Prostate gland (tissue), 2 donors: ENCODE results near the gene FHOD3. TPM values are rescaled to one million over a fixed set of nuclear protein-coding genes. Genes with fewer than 3 reads are reported as not detected.

ENCODE experiments used
- DNase-seq: peaks from one replicate; pipeline ENCODE4 v3.0.0-alpha.2; 2019; ENCODE audit warnings: low spot score
- H3K27ac ChIP-seq, 2 donors: fragments of 200-600 bp; sonication (generic); 2 replicates each; pipeline ENCODE4 v1.5.1; 2017 to 2019
- H3K27me3 ChIP-seq: fragments of 200-600 bp; sonication (generic); replicated peaks from 2 replicates; pipeline ENCODE4 v1.5.1; 2019; ENCODE audit not compliant: insufficient read depth
- H3K36me3 ChIP-seq, 2 donors: fragments of 200-600 bp; sonication (generic); 1 replicate in 1 of 2; 2 replicates in 1 of 2; pipeline versions ENCODE4 v1.5.1 to v1.8.1; 2017 to 2019
- H3K4me1 ChIP-seq: fragments of 200-600 bp; sonication (generic); replicated peaks from 2 replicates; pipeline ENCODE4 v1.5.1; 2019
- H3K4me3 ChIP-seq, 2 donors: fragments of 200-600 bp; sonication (generic); 2 replicates each; pipeline ENCODE4 v1.5.1; 2017 to 2019
- H3K9me3 ChIP-seq: fragments of 200-600 bp; sonication (generic); 2 replicates; pipeline ENCODE4 v1.5.1; 2017
- CTCF ChIP-seq, 4 experiments: fragments of 200-600 bp in 2 of 4; fragments of 450-650 bp in 2 of 4; sonication (generic) in 2 of 4; IDR thresholded peaks; 1 replicate in 3 of 4; 2 replicates in 1 of 4; pipeline ENCODE4 v1.5.1; 2016 to 2019; ENCODE audit warnings: antibody characterized with exemption in 4 of 4, mild to moderate bottlenecking in 2 of 4, moderate library complexity in 2 of 4
- POLR2A ChIP-seq: fragments of 450-650 bp; IDR thresholded peaks from one replicate; pipeline ENCODE4 v1.6.1; 2016; ENCODE audit warnings: antibody characterized with exemption, mild to moderate bottlenecking
- POLR2AphosphoS5 ChIP-seq: sonication (generic); formaldehyde crosslinking; IDR thresholded peaks from one replicate; pipeline ENCODE4 v1.6.1; 2017; ENCODE audit warnings: antibody characterized with exemption
- WGBS: methylation state at CpG from one replicate; pipeline ENCODE4 v1.1.5; 2018; 5-methylcytosine and 5-hydroxymethylcytosine counted together
- intact Hi-C: fragments of 100-400 bp; cut with DNase I; formaldehyde crosslinking; loops from one replicate; pipeline ENCODE4 v1.14.2; 2022
- total RNA-seq, 2 donors: library from RNA; depleted of rRNA; stranded (reverse); fragments of >200 nt; gene quantifications; one replicate each; pipeline ENCODE4 v1.1.0, GENCODE V29; 2016

FHOD3 gene
- total RNA-seq, 2 donors from 2014 or later: 25.1 to 52.5 TPM

- Histone ChIP-seq H3K4me1 (no peaks in the 10 kb centered on the region), H3K36me3 (no peaks in the 10 kb centered on the region), H3K27me3 (no peaks in the 10 kb centered on the region), H3K27ac (no peak overlapping the region), H3K4me3 (no peak overlapping the region), H3K9me3 (no peaks in the 10 kb centered on the region)
- 86% methylated on average over 1 of the region's 1 CpG for whole genome bisulfite sequencing
- TF ChIP-seq POLR2AphosphoS5 (no peak), POLR2A (no peak), CTCF (IDR thresholded peaks at IDR 0.05) (no peak)
- no peak for DNase-seq
- intact Hi-C loops: loop anchor here (10.0 kb wide), 1 partner anchor 120 kb away; the partner anchor contains the start of gene FHOD3
Observed at GRCh38 chr18:36415171-36415570, 117.7 kb downstream of the FHOD3 start.

GRCh38 chr18:36415625-36416024 lies 118.1 kb downstream of the FHOD3 start:
- intact Hi-C loops: loop anchor here (10.0 kb wide), 1 partner anchor 121 kb away; the partner anchor contains the start of gene FHOD3
- Histone ChIP-seq H3K36me3 (no peaks in the 10 kb centered on the region), H3K27ac (no peak overlapping the region), H3K4me3 (no peak overlapping the region), H3K4me1 (no peaks in the 10 kb centered on the region), H3K27me3 (no peaks in the 10 kb centered on the region), H3K9me3 (no peaks in the 10 kb centered on the region)
- DNase-seq: no peak
- 74% methylated on average over 2 of the region's 2 CpGs for WGBS
- TF ChIP-seq CTCF (IDR thresholded peaks at IDR 0.05): no peak
- TF ChIP-seq POLR2AphosphoS5: no peak
- TF ChIP-seq POLR2A: no peak

GRCh38 chr18:36419188-36419899 lies 121.8 kb downstream of the FHOD3 start:
- DNase-seq: no peak
- intact Hi-C loops: loop anchor here (10.0 kb wide), 1 partner anchor 125 kb away; the partner anchor contains the start of gene FHOD3
- TF ChIP-seq POLR2A (no peak), CTCF (IDR thresholded peaks at IDR 0.05) (no peak), POLR2AphosphoS5 (no peak)
- WGBS: 91% methylated on average over 3 of the region's 3 CpGs
- H3K36me3 ChIP-seq: no peaks in the 10 kb centered on the region
- no peak overlapping the region for H3K27ac ChIP-seq
- no peaks in the 10 kb centered on the region for H3K9me3 ChIP-seq
- H3K27me3 ChIP-seq: no peaks in the 10 kb centered on the region
- no peaks in the 10 kb centered on the region for H3K4me1 ChIP-seq
- H3K4me3 ChIP-seq: no peak overlapping the region

GRCh38 chr18:36419900-36420531 lies 122.5 kb downstream of the FHOD3 start:
- no peak overlapping the region for H3K27ac ChIP-seq

More at GRCh38 chr18:36419900-36420531, 122.5 kb downstream of the FHOD3 start:
- Histone ChIP-seq H3K4me3 (no peak overlapping the region), H3K27me3 (no peaks in the 10 kb centered on the region), H3K9me3 (no peaks in the 10 kb centered on the region), H3K4me1 (no peaks in the 10 kb centered on the region), H3K36me3 (no peaks in the 10 kb centered on the region)
- WGBS: 71% methylated on average over 7 of the region's 7 CpGs
- DNase-seq: no peak
- intact Hi-C loops: loop anchor here (10.0 kb wide), 1 partner anchor 125 kb away; the partner anchor contains the start of gene FHOD3
- no peak for TF ChIP-seq CTCF (IDR thresholded peaks at IDR 0.05)
